SU-DHL-6 (cell line): Measurements from ENCODE around the gene KLK5.

ENCODE experiments used
- EZH2phosphoT487 ChIP-seq: fragments of 200-600 bp; sonication (generic), shearing (Covaris generic); conservative IDR thresholded peaks from 2 replicates; pipeline ENCODE4 v1.6.1; 2018; ENCODE audit warnings: mild to moderate bottlenecking, antibody characterized with exemption, low read length, moderate library complexity, mixed read lengths
- TF ChIP-seq, protein P1 (sequence below): fragments of 200-600 bp; sonication (generic); IDR thresholded peaks from one replicate; pipeline ENCODE4 v1.5.1; 2017; ENCODE audit warnings: antibody characterized with exemption, mild to moderate bottlenecking, low read length, moderate library complexity; ENCODE audit not compliant: insufficient read depth, poor library complexity, severe bottlenecking

DNA sequence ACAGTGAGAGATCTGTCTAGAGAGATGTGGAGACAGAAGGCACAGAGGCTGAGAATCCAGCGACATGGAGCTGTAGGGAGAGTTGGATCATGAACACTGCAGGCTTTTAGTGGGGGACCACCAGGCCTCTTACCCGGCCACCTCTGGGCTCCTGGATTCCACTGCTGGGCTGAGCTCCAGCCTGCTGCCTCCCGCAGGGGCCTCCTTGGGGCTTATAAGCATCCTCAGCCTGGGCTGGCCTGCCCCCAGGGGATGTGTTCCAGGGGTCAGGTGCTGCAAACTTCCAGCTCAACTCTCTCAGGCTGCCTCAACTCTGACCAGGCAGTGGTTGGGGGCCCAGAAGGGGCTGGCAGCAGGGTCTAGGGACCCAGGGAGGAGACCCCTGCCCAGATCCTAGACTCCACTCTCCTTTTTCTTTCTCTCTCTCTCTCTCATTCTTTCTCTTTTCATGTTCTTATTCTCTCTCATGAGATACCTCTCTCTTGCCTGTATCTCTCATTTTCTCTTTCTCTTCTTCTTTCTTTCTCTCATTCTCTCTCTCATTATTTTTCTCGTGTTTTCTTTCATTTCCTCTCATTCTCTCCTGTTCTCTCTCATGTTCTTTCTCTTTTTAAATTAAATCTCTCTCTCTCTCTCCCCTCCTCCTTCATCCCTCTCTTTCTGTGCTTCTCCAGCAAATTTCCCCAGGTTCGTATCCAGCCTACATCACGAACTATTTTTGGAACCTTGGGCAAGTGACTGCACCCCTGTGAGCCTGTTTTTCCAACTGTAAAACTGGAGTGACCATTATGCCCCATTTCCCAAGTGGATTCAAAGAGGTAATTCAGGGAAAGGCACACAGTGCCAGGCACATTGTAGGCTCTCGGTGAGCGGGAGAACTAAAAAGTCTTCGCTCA, 41.4 kb downstream of the KLK5 start, which contains the start of gene KLK4:
- TF ChIP-seq, protein P1, sequence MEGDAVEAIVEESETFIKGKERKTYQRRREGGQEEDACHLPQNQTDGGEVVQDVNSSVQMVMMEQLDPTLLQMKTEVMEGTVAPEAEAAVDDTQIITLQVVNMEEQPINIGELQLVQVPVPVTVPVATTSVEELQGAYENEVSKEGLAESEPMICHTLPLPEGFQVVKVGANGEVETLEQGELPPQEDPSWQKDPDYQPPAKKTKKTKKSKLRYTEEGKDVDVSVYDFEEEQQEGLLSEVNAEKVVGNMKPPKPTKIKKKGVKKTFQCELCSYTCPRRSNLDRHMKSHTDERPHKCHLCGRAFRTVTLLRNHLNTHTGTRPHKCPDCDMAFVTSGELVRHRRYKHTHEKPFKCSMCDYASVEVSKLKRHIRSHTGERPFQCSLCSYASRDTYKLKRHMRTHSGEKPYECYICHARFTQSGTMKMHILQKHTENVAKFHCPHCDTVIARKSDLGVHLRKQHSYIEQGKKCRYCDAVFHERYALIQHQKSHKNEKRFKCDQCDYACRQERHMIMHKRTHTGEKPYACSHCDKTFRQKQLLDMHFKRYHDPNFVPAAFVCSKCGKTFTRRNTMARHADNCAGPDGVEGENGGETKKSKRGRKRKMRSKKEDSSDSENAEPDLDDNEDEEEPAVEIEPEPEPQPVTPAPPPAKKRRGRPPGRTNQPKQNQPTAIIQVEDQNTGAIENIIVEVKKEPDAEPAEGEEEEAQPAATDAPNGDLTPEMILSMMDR = no peak
- TF ChIP-seq EZH2phosphoT487 = no peak
